Measurements from ENCODE around the gene TLX3. TPM values are rescaled to one million over a fixed set of nuclear protein-coding genes. Genes with fewer than 3 reads are reported as not detected.

TLX3 gene
- total and polyA plus RNA-seq, 2 donors, result 0.05 TPM; not detected in 1

GRCh38 chr5:171299228-171299627 is 9.8 kb upstream of the TLX3 start:
- DNase-seq (ENCODE audit: low read depth in 6 of 9, low spot score in 9 of 9), result no peak
- Histone ChIP-seq H3K27me3 (ENCODE audit: control insufficient read depth in 2 of 2, insufficient read depth in 1 of 2, low read length in 1 of 2) (peaks cover 0 to 10% of the 10 kb centered on the region in 2 donors), H3K36me3 (ENCODE audit: control insufficient read depth in 2 of 2, insufficient read depth in 2 of 2, low read length in 1 of 2) (no peaks in the 10 kb centered on the region), H3K27ac (ENCODE audit: low read depth in 1 of 2, low read length in 1 of 2) (no peak overlapping the region), H3K4me1 (ENCODE audit: control insufficient read depth in 2 of 2, insufficient read depth in 2 of 2, low read length in 2 of 2) (no peaks in the 10 kb centered on the region), H3K4me3 (ENCODE audit: low read length in 2 of 2) (no peak overlapping the region), H3K9me3 (ENCODE audit: control insufficient read depth in 2 of 2, insufficient read depth in 1 of 2, low read length in 1 of 2) (no peaks in the 10 kb centered on the region)
- 94% methylated on average over 4 of the region's 4 CpGs for WGBS

- no peaks in the 10 kb centered on the region for H3K36me3 ChIP-seq (ENCODE audit: control insufficient read depth in 2 of 2, insufficient read depth in 2 of 2, low read length in 1 of 2)
- peaks cover 0 to 16% of the 10 kb centered on the region in 2 donors for H3K27me3 ChIP-seq (ENCODE audit: control insufficient read depth in 2 of 2, insufficient read depth in 1 of 2, low read length in 1 of 2)
- H3K9me3 ChIP-seq (ENCODE audit: control insufficient read depth in 2 of 2, insufficient read depth in 1 of 2, low read length in 1 of 2), result no peaks in the 10 kb centered on the region
- H3K4me1 ChIP-seq (ENCODE audit: control insufficient read depth in 2 of 2, insufficient read depth in 2 of 2, low read length in 2 of 2), result no peaks in the 10 kb centered on the region
- no peak overlapping the region for H3K27ac ChIP-seq (ENCODE audit: low read depth in 1 of 2, low read length in 1 of 2)
- 94% methylated on average over 2 of the region's 2 CpGs for WGBS
- no peak for DNase-seq (ENCODE audit: low read depth in 6 of 9, low spot score in 9 of 9)
- H3K4me3 ChIP-seq (ENCODE audit: low read length in 2 of 2), result no peak overlapping the region
Observed at GRCh38 chr5:171299851-171300250, 9.2 kb upstream of the TLX3 start.

GRCh38 chr5:171300358-171300757 is 8.7 kb upstream of the TLX3 start:
- WGBS, result 98% methylated on average over 7 of the region's 7 CpGs
- peaks cover 0 to 21% of the 10 kb centered on the region in 2 donors for H3K27me3 ChIP-seq (ENCODE audit: control insufficient read depth in 2 of 2, insufficient read depth in 1 of 2, low read length in 1 of 2)
- H3K36me3 ChIP-seq (ENCODE audit: control insufficient read depth in 2 of 2, insufficient read depth in 2 of 2, low read length in 1 of 2), result no peaks in the 10 kb centered on the region

GRCh38 chr5:171306166-171306565 is 2.9 kb upstream of the TLX3 start:
- 47% methylated on average over 6 of the region's 6 CpGs for WGBS
- peaks cover 0 to 8% of the 10 kb centered on the region in 2 donors for H3K9me3 ChIP-seq (ENCODE audit: control insufficient read depth in 2 of 2, insufficient read depth in 1 of 2, low read length in 1 of 2)
- H3K4me3 ChIP-seq (ENCODE audit: low read length in 2 of 2), result no peak overlapping the region
- H3K27me3 ChIP-seq (ENCODE audit: control insufficient read depth in 2 of 2, insufficient read depth in 1 of 2, low read length in 1 of 2), result peaks cover 52 to 79% of the 10 kb centered on the region in 2 donors
- peaks cover 0 to 8% of the 10 kb centered on the region in 2 donors for H3K4me1 ChIP-seq (ENCODE audit: control insufficient read depth in 2 of 2, insufficient read depth in 2 of 2, low read length in 2 of 2)
- no peaks in the 10 kb centered on the region for H3K36me3 ChIP-seq (ENCODE audit: control insufficient read depth in 2 of 2, insufficient read depth in 2 of 2, low read length in 1 of 2)
- no peak overlapping the region for H3K27ac ChIP-seq (ENCODE audit: low read depth in 1 of 2, low read length in 1 of 2)
- DNase-seq (ENCODE audit: low read depth in 6 of 9, low spot score in 9 of 9), result no peak

More at GRCh38 chr5:171300358-171300757, 8.7 kb upstream of the TLX3 start:
- no peaks in the 10 kb centered on the region for H3K9me3 ChIP-seq (ENCODE audit: control insufficient read depth in 2 of 2, insufficient read depth in 1 of 2, low read length in 1 of 2)
- H3K4me1 ChIP-seq (ENCODE audit: control insufficient read depth in 2 of 2, insufficient read depth in 2 of 2, low read length in 2 of 2), result no peaks in the 10 kb centered on the region
- H3K27ac ChIP-seq (ENCODE audit: low read depth in 1 of 2, low read length in 1 of 2), result no peak overlapping the region
- DNase-seq (ENCODE audit: low read depth in 6 of 9, low spot score in 9 of 9), result no peak
- H3K4me3 ChIP-seq (ENCODE audit: low read length in 2 of 2), result no peak overlapping the region

GRCh38 chr5:171306781-171307591 is 2.1 kb upstream of the TLX3 start:
- 10% methylated on average over 10 of the region's 10 CpGs for whole genome bisulfite sequencing
- peaks cover 0 to 8% of the 10 kb centered on the region in 2 donors for H3K9me3 ChIP-seq (ENCODE audit: control insufficient read depth in 2 of 2, insufficient read depth in 1 of 2, low read length in 1 of 2)
- H3K4me3 ChIP-seq (ENCODE audit: low read length in 2 of 2), result no peak overlapping the region
- no peaks in the 10 kb centered on the region for H3K36me3 ChIP-seq (ENCODE audit: control insufficient read depth in 2 of 2, insufficient read depth in 2 of 2, low read length in 1 of 2)
- H3K27ac ChIP-seq (ENCODE audit: low read depth in 1 of 2, low read length in 1 of 2), result no peak overlapping the region
- DNase-seq (ENCODE audit: low read depth in 6 of 9, low spot score in 9 of 9), result no peak
- peaks cover 0 to 8% of the 10 kb centered on the region in 2 donors for H3K4me1 ChIP-seq (ENCODE audit: control insufficient read depth in 2 of 2, insufficient read depth in 2 of 2, low read length in 2 of 2)
- H3K27me3 ChIP-seq (ENCODE audit: control insufficient read depth in 2 of 2, insufficient read depth in 1 of 2, low read length in 1 of 2), result peaks cover 60 to 87% of the 10 kb centered on the region in 2 donors

GRCh38 chr5:171307789-171308452 is 1.1 kb upstream of the TLX3 start:
- WGBS, result 20% methylated on average over 42 of the region's 42 CpGs
- peaks cover 0 to 13% of the 10 kb centered on the region in 2 donors for H3K4me1 ChIP-seq (ENCODE audit: control insufficient read depth in 2 of 2, insufficient read depth in 2 of 2, low read length in 2 of 2)
- no peak overlapping the region for H3K4me3 ChIP-seq (ENCODE audit: low read length in 2 of 2)
- H3K9me3 ChIP-seq (ENCODE audit: control insufficient read depth in 2 of 2, insufficient read depth in 1 of 2, low read length in 1 of 2), result peaks cover 0 to 8% of the 10 kb centered on the region in 2 donors
- H3K27me3 ChIP-seq (ENCODE audit: control insufficient read depth in 2 of 2, insufficient read depth in 1 of 2, low read length in 1 of 2), result peaks cover 70 to 95% of the 10 kb centered on the region in 2 donors
- DNase-seq (ENCODE audit: low read depth in 6 of 9, low spot score in 9 of 9), result no peak
- H3K27ac ChIP-seq (ENCODE audit: low read depth in 1 of 2, low read length in 1 of 2), result no peak overlapping the region
- H3K36me3 ChIP-seq (ENCODE audit: control insufficient read depth in 2 of 2, insufficient read depth in 2 of 2, low read length in 1 of 2), result no peaks in the 10 kb centered on the region

GRCh38 chr5:171309276-171310211 is 496 bp downstream of the TLX3 start:
- H3K36me3 ChIP-seq (ENCODE audit: control insufficient read depth in 2 of 2, insufficient read depth in 2 of 2, low read length in 1 of 2), result no peaks in the 10 kb centered on the region
- WGBS, result 5% methylated on average over 106 of the region's 106 CpGs
- no peak overlapping the region for H3K4me3 ChIP-seq (ENCODE audit: low read length in 2 of 2)
- no peak for DNase-seq (ENCODE audit: low read depth in 6 of 9, low spot score in 9 of 9)
- peaks cover 0 to 8% of the 10 kb centered on the region in 2 donors for H3K9me3 ChIP-seq (ENCODE audit: control insufficient read depth in 2 of 2, insufficient read depth in 1 of 2, low read length in 1 of 2)
- H3K27ac ChIP-seq (ENCODE audit: low read depth in 1 of 2, low read length in 1 of 2), result no peak overlapping the region
- peaks cover 0 to 13% of the 10 kb centered on the region in 2 donors for H3K4me1 ChIP-seq (ENCODE audit: control insufficient read depth in 2 of 2, insufficient read depth in 2 of 2, low read length in 2 of 2)
- H3K27me3 ChIP-seq (ENCODE audit: control insufficient read depth in 2 of 2, insufficient read depth in 1 of 2, low read length in 1 of 2), result peaks cover 83 to 100% of the 10 kb centered on the region in 2 donors

- 5% methylated on average over 41 of the region's 41 CpGs for WGBS
- Histone ChIP-seq H3K36me3 (ENCODE audit: control insufficient read depth in 2 of 2, insufficient read depth in 2 of 2, low read length in 1 of 2) (no peaks in the 10 kb centered on the region), H3K4me1 (ENCODE audit: control insufficient read depth in 2 of 2, insufficient read depth in 2 of 2, low read length in 2 of 2) (peaks cover 0 to 13% of the 10 kb centered on the region in 2 donors), H3K9me3 (ENCODE audit: control insufficient read depth in 2 of 2, insufficient read depth in 1 of 2, low read length in 1 of 2) (peaks cover 0 to 8% of the 10 kb centered on the region in 2 donors), H3K27me3 (ENCODE audit: control insufficient read depth in 2 of 2, insufficient read depth in 1 of 2, low read length in 1 of 2) (peaks cover 90 to 100% of the 10 kb centered on the region in 2 donors), H3K4me3 (ENCODE audit: low read length in 2 of 2) (no peak overlapping the region), H3K27ac (ENCODE audit: low read depth in 1 of 2, low read length in 1 of 2) (no peak overlapping the region)
- DNase-seq (ENCODE audit: low read depth in 6 of 9, low spot score in 9 of 9), result no peak
Observed at GRCh38 chr5:171310212-171310818, 1.3 kb downstream of the TLX3 start.
